Hematopoietic multipotent progenitor cell treated with erythropoietin and hydrocortisone succinate and interleukin-3 and kit ligand, for 6 days (in vitro differentiated cells): ENCODE results near the gene ALG2.

ENCODE experiments used
- DNase-seq: peaks from one replicate; pipeline ENCODE4 v3.0.0-alpha.2; 2015

Gene ALG2, protein sequence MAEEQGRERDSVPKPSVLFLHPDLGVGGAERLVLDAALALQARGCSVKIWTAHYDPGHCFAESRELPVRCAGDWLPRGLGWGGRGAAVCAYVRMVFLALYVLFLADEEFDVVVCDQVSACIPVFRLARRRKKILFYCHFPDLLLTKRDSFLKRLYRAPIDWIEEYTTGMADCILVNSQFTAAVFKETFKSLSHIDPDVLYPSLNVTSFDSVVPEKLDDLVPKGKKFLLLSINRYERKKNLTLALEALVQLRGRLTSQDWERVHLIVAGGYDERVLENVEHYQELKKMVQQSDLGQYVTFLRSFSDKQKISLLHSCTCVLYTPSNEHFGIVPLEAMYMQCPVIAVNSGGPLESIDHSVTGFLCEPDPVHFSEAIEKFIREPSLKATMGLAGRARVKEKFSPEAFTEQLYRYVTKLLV

DNA sequence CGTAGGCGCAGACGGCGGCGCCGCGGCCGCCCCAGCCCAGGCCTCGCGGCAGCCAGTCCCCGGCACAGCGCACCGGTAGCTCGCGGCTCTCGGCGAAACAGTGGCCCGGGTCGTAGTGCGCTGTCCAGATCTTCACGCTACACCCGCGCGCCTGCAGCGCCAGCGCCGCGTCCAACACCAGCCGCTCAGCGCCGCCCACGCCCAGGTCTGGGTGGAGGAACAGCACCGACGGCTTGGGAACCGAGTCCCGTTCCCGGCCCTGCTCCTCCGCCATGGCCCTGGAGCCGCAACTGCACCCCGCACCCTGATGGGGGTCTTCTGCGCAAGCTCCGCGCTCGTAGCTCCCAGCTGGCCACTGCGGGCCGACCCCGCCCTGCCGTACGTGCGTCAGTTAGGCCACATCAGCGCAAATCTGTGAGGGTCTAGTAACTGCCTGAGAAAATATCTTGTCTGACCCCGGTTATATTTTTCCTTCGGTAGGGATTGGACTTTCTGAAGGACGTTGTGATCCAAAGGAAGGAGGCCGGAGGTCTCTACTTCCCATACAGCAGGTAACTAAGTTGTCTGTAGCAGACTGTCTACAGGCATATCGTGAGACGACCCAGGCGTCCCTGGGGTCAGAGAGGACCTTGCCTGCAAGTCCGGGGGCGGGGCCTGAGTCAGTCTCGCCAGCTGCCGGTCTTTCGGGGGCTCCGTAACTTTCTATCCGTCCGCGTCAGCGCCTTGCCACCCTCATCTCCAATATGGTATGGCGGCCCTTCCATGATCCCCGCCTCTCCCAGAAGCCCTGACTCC lies at the start of gene ALG2, which contains the start of gene SEC61B:
TSS of gene ALG2 (minus strand) at position 322 of the 795 bp plus-strand sequence. CDS start at position 274, 48 bp downstream.
TSS of gene SEC61B (plus strand) at position 662 of the 795 bp plus-strand sequence. CDS start at position 744, 82 bp downstream.
- peak; percentile 98 for DNase-seq

DNA sequence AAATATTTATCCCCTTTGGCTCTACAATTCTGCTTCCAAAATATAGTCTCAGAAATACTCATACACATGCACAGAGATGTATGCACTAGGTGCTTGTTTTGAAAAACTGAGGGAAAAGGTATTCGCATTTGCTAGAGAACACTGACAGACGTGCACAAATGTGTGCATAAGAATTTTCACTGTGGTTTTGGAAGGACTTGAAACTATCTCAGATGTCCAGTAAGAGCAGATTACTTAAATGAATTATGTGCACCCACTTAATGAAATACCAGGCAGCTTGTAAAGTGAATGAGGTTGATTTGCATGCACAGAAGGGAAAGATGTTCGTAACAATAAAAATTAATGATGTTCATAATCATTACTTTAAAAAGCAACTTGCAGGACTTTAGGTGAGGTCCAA lies 48.7 kb upstream of the ALG2 start:
- DNase-seq = no peak

GRCh38 chr9:99269416-99269815 lies 47.7 kb upstream of the ALG2 start:
- no peak for DNase-seq

GRCh38 chr9:99266255-99267023 lies 44.7 kb upstream of the ALG2 start:
- DNase-seq = peak; percentile 85

GRCh38 chr9:99265691-99266090 lies 43.9 kb upstream of the ALG2 start:
- DNase-seq = peak; percentile 51

DNA sequence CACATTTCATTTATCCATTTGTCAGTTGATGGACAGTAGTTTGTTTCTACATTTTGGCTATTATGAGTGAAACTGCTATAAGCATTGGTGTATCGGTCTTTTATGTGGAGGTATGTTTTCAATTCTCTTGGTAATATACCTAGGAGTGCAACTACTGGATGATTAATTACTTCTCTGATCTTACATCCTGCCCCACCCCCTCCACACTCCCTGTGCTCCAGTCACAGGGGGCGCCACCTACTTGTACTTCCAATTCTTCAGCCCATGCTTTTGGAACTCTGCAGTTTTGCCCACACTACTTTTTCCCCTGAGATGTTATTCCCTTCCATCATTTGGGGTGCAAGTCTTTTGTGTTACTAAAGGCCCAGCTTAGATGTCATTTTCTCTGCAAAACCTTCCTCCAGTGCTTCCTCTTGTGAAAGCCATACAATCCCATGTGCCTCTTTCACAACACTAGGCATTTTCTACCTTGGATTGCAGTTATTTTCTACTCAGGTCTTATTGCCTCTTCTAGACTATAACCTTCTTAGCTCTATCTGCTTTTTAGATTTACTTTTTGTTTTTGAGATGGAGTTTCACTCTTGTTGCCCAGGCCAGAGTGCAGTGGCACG lies 42.4 kb upstream of the ALG2 start:
- peak; percentile 54 for DNase-seq

GRCh38 chr9:99262949-99263418 lies 41.2 kb upstream of the ALG2 start:
- DNase-seq = no peak

GRCh38 chr9:99261923-99262322 lies 40.2 kb upstream of the ALG2 start:
- no peak for DNase-seq

- peak; percentile 33 for DNase-seq
These were observed 37.6 kb upstream of the ALG2 start for GRCh38 chr9:99259231-99259918.

- DNase-seq = no peak
These were observed 36.1 kb upstream of the ALG2 start for GRCh38 chr9:99257723-99258389.

DNA sequence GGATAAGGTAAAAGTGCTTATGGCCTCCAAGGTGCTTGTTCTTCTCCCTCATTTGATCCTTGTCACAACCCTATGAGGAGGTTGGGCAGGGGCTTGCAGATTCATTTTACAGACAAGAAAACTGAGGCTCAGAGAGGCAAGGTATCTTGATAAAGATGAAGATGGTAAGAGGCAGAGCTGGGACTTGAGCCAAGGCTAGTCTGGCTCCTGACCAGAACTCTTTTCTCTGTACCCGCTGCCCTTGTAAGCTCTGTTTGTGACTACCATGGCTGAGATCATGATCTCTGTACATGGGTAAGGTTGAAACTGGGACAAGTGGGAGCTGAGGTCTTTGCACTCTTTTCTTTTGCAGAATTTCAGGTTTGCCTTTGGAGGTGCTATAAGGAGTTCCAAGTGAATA lies 33.9 kb upstream of the ALG2 start:
- no peak for DNase-seq

- peak; percentile 29 for DNase-seq
These were observed 32.2 kb upstream of the ALG2 start for GRCh38 chr9:99253772-99254431.

- no peak for DNase-seq
These were observed 31.4 kb upstream of the ALG2 start for GRCh38 chr9:99253134-99253533.

- DNase-seq = no peak
These were observed 29.4 kb upstream of the ALG2 start for GRCh38 chr9:99251157-99251556.

DNA sequence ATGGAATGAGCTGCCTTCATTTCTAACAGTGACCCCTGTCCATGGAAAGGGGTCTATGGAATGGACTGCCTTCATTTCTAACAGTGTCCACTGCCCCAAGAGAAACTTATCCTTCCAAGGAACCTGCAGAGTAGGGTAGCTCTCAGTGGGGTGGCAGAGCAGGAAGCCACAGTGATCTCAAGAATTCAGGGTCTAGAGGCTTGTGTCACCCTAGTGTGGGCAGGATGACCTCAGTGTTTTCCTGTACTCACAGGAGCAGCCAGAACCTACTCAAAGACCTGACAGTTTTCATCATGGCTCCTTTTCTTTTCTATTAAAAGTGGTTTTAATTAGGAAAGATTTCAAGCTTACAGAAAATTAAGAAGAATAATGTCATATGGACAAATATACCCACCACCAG lies 27.9 kb upstream of the ALG2 start:
- DNase-seq = no peak

DNA sequence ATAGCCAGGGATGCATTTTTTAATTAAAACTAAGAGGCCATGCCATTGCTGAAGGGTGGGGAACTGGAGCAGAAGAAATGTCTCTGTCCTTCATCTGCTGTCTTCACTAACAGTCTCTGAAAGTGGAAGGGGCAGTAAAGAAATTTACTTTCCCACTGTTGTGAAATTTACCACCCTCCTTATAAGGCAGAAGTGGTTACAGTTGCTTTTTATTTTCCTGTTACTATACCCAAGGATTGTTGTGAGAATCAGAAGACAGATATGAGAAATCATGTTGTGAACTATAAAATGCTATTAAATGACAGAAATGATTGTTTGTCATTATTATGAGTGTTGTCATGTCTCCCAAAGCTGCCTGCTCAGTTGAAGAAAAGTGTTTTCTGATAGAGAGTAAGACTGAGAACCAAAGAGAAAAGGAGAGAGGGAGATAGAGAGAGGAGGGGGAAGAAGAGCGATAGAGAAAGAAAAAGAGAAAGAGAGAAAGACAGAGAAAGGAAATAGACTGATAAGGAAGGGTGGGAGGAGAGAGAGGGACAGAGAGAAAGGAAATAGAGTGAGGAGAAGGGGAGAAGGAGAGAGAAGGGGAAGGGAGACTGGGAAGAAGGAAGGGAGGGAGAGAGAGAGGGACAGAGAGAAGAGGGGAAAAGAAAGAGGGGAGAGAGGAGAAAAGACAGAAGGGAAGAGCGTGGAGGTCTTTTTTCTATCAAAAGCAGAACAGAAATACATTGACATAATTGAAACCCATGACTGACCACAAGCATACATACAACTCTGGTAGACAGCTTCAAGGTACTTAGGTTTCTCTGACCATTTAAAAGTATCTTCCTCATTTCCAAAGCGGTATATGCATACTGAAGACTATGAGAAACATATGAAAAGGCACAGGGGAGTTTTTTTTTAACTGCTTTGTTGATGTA lies 22.9 kb upstream of the ALG2 start:
- DNase-seq = no peak

DNA sequence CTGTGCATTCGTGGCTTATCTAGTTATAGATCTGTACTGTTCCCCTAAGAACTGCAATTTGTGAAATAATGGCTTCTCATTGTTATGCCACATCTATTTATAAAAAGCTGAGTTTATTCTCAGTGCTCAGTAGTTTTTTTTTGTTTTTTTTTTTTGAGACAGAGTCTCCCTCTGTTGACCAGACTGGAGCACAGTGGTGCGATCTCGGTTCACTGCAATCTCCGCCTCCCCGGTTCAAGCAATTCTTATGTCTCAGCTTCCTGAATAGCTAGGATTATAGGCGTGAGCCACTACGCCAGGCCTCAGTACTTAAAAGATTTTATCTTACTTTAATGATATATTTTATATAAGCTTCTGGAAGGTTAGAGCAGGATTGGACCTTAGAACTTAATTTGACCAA lies 19.4 kb upstream of the ALG2 start:
- DNase-seq = no peak

- no peak for DNase-seq
These were observed 17.8 kb upstream of the ALG2 start for GRCh38 chr9:99239341-99240060.

DNA sequence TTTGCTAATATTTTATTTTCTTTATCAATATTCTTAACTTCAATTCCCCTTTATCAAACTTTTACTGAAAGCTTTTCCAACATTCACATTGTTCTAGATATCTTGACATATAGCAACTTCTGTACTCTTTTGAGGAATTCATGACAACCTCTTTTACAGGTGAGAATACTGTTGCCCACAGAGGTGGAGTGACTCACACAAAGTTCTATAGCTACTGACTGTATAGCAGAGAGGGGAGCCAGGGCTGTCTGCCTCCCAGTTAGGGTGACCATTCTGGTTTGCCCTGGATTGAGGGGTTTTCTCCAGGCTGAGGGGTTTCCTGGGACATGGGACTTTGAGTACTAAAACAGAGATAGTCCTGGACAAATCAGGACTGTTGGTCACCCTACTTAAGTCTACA lies 16.6 kb upstream of the ALG2 start:
- no peak for DNase-seq
